ENCODE data around the gene BAIAP2. TPM values are rescaled to one million over a fixed set of nuclear protein-coding genes. Genes with fewer than 3 reads are reported as not detected.

The BAIAP2 gene
- total RNA-seq, 1 donor from 2014 or later = 5.5 TPM

DNA sequence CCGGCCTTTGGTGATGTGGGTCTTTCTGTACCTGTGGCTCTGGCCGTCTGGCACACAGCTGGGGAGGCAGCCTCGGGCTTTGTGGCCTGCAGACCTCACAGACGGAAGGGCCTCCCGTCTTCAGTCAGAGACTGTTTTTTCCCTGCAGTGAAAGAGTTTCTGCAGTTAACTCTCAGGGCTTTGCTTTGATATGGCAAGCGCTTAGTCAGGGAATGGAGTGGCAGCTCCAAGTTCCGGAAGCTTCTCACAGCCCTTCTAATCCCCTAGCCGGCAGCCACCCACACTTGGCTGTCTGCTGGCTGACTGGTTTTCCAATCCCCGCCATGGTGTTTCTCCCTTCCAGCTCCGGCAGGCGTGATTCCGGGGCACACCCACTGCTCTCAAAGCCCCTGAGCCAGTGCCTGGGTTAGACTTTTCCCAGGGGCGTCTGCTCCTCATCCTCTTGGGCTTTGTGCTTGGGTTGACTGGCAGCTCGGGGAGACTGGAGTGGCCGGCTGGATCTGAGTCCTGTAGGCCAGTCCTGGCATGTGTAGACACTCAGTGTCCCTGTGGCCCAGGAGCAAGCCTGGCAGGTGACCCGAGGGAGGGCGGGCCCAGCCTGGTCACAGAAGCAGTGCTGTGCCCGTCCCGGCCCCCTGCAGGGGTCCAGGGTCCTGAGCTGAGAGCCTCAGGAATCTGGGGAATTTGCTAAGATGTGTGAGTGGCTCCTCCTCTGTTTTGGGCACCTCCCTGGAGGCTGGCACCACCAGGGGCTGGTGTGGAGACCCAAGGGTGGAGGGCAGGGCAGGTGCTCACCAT, 29.9 kb downstream of the BAIAP2 start:
- Mint-ChIP-seq H3K36me3 (ENCODE audit: low read depth) (no peaks in the 10 kb centered on the region), H3K27ac (no peak overlapping the region), H3K9me3 (no peaks in the 10 kb centered on the region), H3K4me1 (peaks cover 2% of the 10 kb centered on the region), H3K4me3 (no peak overlapping the region), H3K27me3 (no peaks in the 10 kb centered on the region)
- intact Hi-C loops (cut with micrococcal nuclease) = no loop called here
- DNase-seq = no peak

DNA sequence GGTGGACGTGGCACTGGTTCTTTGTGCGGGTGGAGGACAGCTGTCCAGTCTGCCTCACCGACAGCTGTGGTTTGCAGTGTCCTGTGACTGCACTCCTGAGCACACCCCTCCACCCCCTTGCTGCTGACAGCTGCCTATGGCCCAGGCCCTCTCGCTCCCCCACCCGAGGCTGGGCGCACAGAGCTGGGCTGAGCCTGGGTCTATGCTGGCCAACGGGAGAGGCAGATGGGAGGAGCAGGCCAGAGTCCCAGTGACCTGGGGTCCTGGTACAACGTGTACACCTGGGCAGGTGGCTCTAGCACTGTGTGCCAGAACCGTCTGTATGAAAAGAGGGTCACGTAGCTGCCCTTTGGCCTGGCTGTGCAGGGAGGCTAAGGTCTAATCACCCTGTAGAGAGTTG, 30.5 kb downstream of the BAIAP2 start:
- Mint-ChIP-seq H3K27me3 (no peaks in the 10 kb centered on the region), H3K4me1 (peaks cover 2% of the 10 kb centered on the region), H3K36me3 (ENCODE audit: low read depth) (no peaks in the 10 kb centered on the region), H3K9me3 (no peaks in the 10 kb centered on the region), H3K4me3 (no peak overlapping the region), H3K27ac (no peak overlapping the region)
- no peak for DNase-seq
- intact Hi-C loops (cut with micrococcal nuclease) = no loop called here

DNA sequence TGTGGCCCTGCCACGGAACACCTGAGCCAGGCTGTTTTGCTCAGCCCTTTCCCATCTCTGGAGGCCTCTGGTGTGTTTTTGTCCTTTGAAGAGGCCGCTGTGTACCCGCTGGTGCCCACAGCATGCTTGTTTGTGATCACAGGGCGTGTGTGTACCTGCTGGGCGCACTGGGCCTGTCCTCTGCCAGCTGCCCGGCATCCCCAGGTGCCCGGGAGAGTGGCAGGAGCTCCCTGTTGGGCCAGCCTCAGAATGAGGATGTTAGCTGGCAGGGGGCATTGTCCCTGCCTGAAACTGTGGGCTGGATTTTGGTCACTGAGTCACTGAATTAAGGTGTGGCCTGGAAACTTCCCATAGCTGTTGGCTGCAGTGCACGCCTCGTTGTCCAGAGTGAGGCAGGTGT, 31.1 kb downstream of the BAIAP2 start:
- Mint-ChIP-seq H3K4me1 (peaks cover 2% of the 10 kb centered on the region), H3K4me3 (no peak overlapping the region), H3K9me3 (no peaks in the 10 kb centered on the region), H3K27me3 (no peaks in the 10 kb centered on the region), H3K36me3 (ENCODE audit: low read depth) (no peaks in the 10 kb centered on the region), H3K27ac (no peak overlapping the region)
- intact Hi-C loops (cut with micrococcal nuclease) = no loop called here
- DNase-seq = no peak

DNA sequence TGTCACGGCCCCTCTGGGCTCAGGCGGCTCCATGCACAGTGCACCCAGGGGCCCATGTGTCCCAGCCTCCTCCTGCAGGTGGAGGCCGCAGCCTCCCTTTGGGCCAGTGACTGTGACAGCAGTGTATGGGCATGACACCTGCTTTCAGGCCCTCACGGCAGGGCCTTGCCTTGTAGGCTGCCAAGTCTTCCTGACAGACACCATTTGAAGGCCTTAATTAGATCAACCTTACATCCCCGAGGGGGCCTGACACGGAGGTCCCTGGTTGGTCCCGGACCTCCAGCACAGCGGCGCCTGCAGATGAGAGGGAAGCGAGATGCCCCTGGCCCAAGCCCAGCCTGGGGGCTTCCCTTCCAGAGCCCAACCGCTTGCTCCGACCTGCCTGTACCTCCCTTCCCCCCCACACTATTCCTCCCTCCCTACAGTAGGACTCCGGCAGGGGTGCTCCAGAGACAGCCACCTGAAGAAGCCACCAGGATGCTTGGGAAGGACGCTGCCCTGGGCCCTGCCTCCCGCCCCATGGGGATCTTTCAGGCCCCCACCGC, 31.9 kb downstream of the BAIAP2 start:
- H3K9me3 Mint-ChIP-seq = no peaks in the 10 kb centered on the region
- no peak for DNase-seq
- no peaks in the 10 kb centered on the region for H3K27me3 Mint-ChIP-seq
- H3K4me1 Mint-ChIP-seq = peaks cover 2% of the 10 kb centered on the region
- intact Hi-C loops (cut with micrococcal nuclease) = no loop called here
- no peak overlapping the region for H3K4me3 Mint-ChIP-seq
- H3K27ac Mint-ChIP-seq = no peak overlapping the region
- no peaks in the 10 kb centered on the region for H3K36me3 Mint-ChIP-seq (ENCODE audit: low read depth)

GRCh38 chr17:81067391-81067811, 32.5 kb downstream of the BAIAP2 start:
- no peaks in the 10 kb centered on the region for H3K36me3 Mint-ChIP-seq (ENCODE audit: low read depth)
- intact Hi-C loops (cut with micrococcal nuclease) = no loop called here
- no peak for DNase-seq
- no peak overlapping the region for H3K4me3 Mint-ChIP-seq
- H3K27ac Mint-ChIP-seq = no peak overlapping the region
- no peaks in the 10 kb centered on the region for H3K27me3 Mint-ChIP-seq
- H3K9me3 Mint-ChIP-seq = no peaks in the 10 kb centered on the region
- peaks cover 2% of the 10 kb centered on the region for H3K4me1 Mint-ChIP-seq

- intact Hi-C loops (cut with micrococcal nuclease) = no loop called here
- H3K27ac Mint-ChIP-seq = no peak overlapping the region
Measured at GRCh38 chr17:81068411-81069134, 33.6 kb downstream of the BAIAP2 start.

GRCh38 chr17:81069135-81069645, 34.2 kb downstream of the BAIAP2 start:
- intact Hi-C loops (cut with micrococcal nuclease) = no loop called here
- H3K4me1 Mint-ChIP-seq = no peaks in the 10 kb centered on the region
- no peaks in the 10 kb centered on the region for H3K27me3 Mint-ChIP-seq
- H3K9me3 Mint-ChIP-seq = no peaks in the 10 kb centered on the region
- no peak overlapping the region for H3K4me3 Mint-ChIP-seq
- H3K36me3 Mint-ChIP-seq (ENCODE audit: low read depth) = no peaks in the 10 kb centered on the region
- DNase-seq = no peak
- H3K27ac Mint-ChIP-seq = no peak overlapping the region

More at GRCh38 chr17:81068411-81069134, 33.6 kb downstream of the BAIAP2 start:
- peaks cover 2% of the 10 kb centered on the region for H3K4me1 Mint-ChIP-seq
- H3K4me3 Mint-ChIP-seq = no peak overlapping the region
- no peaks in the 10 kb centered on the region for H3K27me3 Mint-ChIP-seq
- no peaks in the 10 kb centered on the region for H3K36me3 Mint-ChIP-seq (ENCODE audit: low read depth)
- H3K9me3 Mint-ChIP-seq = no peaks in the 10 kb centered on the region
- no peak for DNase-seq

DNA sequence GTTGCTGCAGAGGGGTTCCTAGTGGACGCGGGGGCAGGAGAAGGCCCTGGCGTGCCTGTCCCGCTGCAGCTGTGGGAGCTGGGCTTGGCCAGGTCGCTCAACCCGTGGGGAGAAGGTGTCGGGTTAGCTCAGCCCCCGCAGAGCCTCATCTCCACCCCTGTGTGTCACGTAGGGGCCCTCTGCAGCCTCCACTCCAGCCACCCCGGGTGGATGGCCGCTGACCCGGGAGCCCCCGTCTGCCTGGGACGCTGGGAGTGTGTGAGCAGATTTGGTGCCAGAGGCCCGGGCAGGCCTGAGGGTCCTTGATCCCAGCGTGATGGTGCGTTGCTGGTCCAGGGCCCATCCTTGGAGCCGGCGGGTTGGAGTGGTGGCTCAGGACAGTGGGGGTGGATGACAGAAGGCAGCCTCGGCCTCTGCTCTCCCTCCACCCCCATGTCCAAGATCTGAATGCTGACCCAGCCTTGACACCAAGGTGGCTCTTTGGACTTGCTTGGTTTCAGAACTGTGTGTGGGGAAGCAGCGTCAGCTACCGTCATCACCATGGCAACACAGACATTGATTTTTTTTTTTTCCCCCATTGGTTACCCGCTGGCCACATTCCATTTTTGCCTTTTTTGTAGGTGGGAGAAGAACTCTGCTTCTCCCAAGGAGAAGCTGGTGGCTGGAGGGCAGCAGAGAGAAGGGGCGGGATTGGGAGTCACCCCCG, 35.7 kb downstream of the BAIAP2 start:
- Mint-ChIP-seq H3K4me3 (no peak overlapping the region), H3K36me3 (ENCODE audit: low read depth) (no peaks in the 10 kb centered on the region), H3K27ac (no peak overlapping the region), H3K9me3 (no peaks in the 10 kb centered on the region), H3K27me3 (no peaks in the 10 kb centered on the region), H3K4me1 (no peaks in the 10 kb centered on the region)
- intact Hi-C loops (cut with micrococcal nuclease) = no loop called here
- no peak for DNase-seq

- intact Hi-C loops (cut with micrococcal nuclease) = no loop called here
- H3K36me3 Mint-ChIP-seq (ENCODE audit: low read depth) = no peaks in the 10 kb centered on the region
- no peaks in the 10 kb centered on the region for H3K27me3 Mint-ChIP-seq
- no peaks in the 10 kb centered on the region for H3K9me3 Mint-ChIP-seq
- H3K4me1 Mint-ChIP-seq = no peaks in the 10 kb centered on the region
- H3K4me3 Mint-ChIP-seq = no peak overlapping the region
- H3K27ac Mint-ChIP-seq = no peak overlapping the region
- no peak for DNase-seq
Measured at GRCh38 chr17:81071761-81072741, 37.1 kb downstream of the BAIAP2 start.

DNA sequence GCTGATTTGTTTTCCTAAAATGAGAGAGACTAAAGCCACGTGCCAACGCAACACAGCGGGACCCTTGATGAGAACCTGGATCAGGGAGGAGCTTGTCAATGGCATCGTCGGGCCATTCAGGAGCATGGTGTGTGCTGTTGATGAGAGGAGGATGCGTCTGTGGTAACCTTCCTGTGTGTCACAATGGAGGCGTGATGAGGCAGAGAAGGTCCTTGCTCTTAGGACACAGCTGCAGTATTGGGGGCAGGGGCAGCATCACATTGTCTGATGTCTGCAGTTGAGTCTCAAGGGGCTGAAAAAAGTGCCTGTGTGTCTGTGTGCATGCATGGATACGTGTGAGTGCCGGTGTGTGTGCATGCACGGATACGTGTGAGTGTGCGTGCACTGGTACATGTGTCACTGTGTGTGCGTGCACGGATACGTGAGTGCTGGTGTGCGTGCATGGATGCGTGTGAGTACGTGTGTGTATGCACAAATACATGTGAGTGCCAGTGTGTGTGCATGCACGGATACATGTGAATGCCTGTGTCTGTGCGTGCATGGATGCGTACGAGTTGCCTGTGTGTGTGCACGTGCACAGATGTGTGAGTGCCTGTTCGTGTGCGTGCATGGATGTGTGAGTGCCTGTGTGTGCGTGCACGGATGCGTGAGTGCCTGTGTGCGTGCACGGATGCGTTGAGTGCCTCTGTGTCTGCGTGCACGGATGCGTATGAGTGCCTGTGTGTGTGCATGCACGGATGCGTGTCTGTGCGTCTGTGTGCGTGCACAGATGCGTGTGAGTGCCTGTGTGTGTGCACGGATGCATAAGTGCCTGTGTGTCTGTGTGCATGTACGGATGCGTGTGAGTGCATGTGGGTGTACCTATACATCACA, 39.3 kb downstream of the BAIAP2 start:
- Mint-ChIP-seq H3K9me3 (no peaks in the 10 kb centered on the region), H3K27ac (no peak overlapping the region), H3K36me3 (ENCODE audit: low read depth) (no peaks in the 10 kb centered on the region), H3K4me1 (no peaks in the 10 kb centered on the region), H3K4me3 (no peak overlapping the region), H3K27me3 (no peaks in the 10 kb centered on the region)
- intact Hi-C loops (cut with micrococcal nuclease) = no loop called here
- no peak for DNase-seq

- no peak overlapping the region for H3K27ac Mint-ChIP-seq
- no peak for DNase-seq
- H3K9me3 Mint-ChIP-seq = no peaks in the 10 kb centered on the region
- H3K4me3 Mint-ChIP-seq = no peak overlapping the region
- intact Hi-C loops (cut with micrococcal nuclease) = no loop called here
- no peaks in the 10 kb centered on the region for H3K4me1 Mint-ChIP-seq
- no peaks in the 10 kb centered on the region for H3K27me3 Mint-ChIP-seq
- H3K36me3 Mint-ChIP-seq (ENCODE audit: low read depth) = no peaks in the 10 kb centered on the region
Measured at GRCh38 chr17:81074875-81075274, 39.9 kb downstream of the BAIAP2 start.

GRCh38 chr17:81075307-81075706, 40.4 kb downstream of the BAIAP2 start:
- Mint-ChIP-seq H3K4me1 (no peaks in the 10 kb centered on the region), H3K4me3 (no peak overlapping the region), H3K9me3 (no peaks in the 10 kb centered on the region), H3K36me3 (ENCODE audit: low read depth) (no peaks in the 10 kb centered on the region), H3K27me3 (no peaks in the 10 kb centered on the region), H3K27ac (no peak overlapping the region)
- intact Hi-C loops (cut with micrococcal nuclease) = no loop called here
- no peak for DNase-seq
